Dendritic cell treated with granulocyte-macrophage colony-stimulating factor and Interleukin-4, amounts not matched to agents 40 ng/mL and 50 ng/mL, for 4 days (primary cell): ENCODE data around the gene INKA2.

Source experiments
- H3K27ac Mint-ChIP-seq: one replicate; pipeline ENCODE4 v1.8.0; 2022; ENCODE audit warnings: mild to moderate bottlenecking, mixed read lengths
- H3K27me3 Mint-ChIP-seq: one replicate; pipeline ENCODE4 v1.8.0; 2022; ENCODE audit warnings: mild to moderate bottlenecking, mixed read lengths
- H3K36me3 Mint-ChIP-seq: one replicate; pipeline ENCODE4 v1.8.0; 2022; ENCODE audit warnings: low read depth, mixed read lengths
- H3K4me1 Mint-ChIP-seq: one replicate; pipeline ENCODE4 v1.8.0; 2022; ENCODE audit warnings: low read depth, mixed read lengths
- H3K4me3 Mint-ChIP-seq: one replicate; pipeline ENCODE4 v1.8.0; 2022; ENCODE audit warnings: mild to moderate bottlenecking, moderate library complexity, mixed read lengths
- H3K9me3 Mint-ChIP-seq: one replicate; pipeline ENCODE4 v1.8.0; 2022; ENCODE audit warnings: mixed read lengths
- intact Hi-C: fragments of 100-400 bp; cut with micrococcal nuclease; formaldehyde crosslinking; loops from one replicate; pipeline ENCODE4 v1.15.0; 2022

The INKA2 gene

GRCh38 chr1:111733183-111733991 lies 5.8 kb downstream of the INKA2 start:
- peaks cover 8% of the 10 kb centered on the region for H3K27me3 Mint-ChIP-seq
- intact Hi-C loops = loop anchor here (1.0 kb wide), 1 partner anchor 22 kb away; the partner anchor contains the start of gene DDX20
- no peaks in the 10 kb centered on the region for H3K9me3 Mint-ChIP-seq
- H3K27ac Mint-ChIP-seq = no peak overlapping the region
- no peak overlapping the region for H3K4me3 Mint-ChIP-seq
- H3K36me3 Mint-ChIP-seq = no peaks in the 10 kb centered on the region
- peaks cover 11% of the 10 kb centered on the region for H3K4me1 Mint-ChIP-seq

GRCh38 chr1:111732718-111733117 lies 6.5 kb downstream of the INKA2 start:
- Mint-ChIP-seq H3K36me3 (peaks cover 5% of the 10 kb centered on the region), H3K9me3 (no peaks in the 10 kb centered on the region), H3K27me3 (peaks cover 4% of the 10 kb centered on the region), H3K4me1 (peaks cover 11% of the 10 kb centered on the region), H3K27ac (no peak overlapping the region), H3K4me3 (no peak overlapping the region)
- intact Hi-C loops = loop anchor here (1.0 kb wide), 1 partner anchor 23 kb away; the partner anchor contains the start of gene DDX20

- peaks cover 11% of the 10 kb centered on the region for H3K4me1 Mint-ChIP-seq
- no peak overlapping the region for H3K27ac Mint-ChIP-seq
- intact Hi-C loops = no loop called here
- H3K4me3 Mint-ChIP-seq = no peak overlapping the region
- no peaks in the 10 kb centered on the region for H3K9me3 Mint-ChIP-seq
- peaks cover 12% of the 10 kb centered on the region for H3K36me3 Mint-ChIP-seq
- no peaks in the 10 kb centered on the region for H3K27me3 Mint-ChIP-seq
Measured at GRCh38 chr1:111731956-111732355, 7.2 kb downstream of the INKA2 start.

DNA sequence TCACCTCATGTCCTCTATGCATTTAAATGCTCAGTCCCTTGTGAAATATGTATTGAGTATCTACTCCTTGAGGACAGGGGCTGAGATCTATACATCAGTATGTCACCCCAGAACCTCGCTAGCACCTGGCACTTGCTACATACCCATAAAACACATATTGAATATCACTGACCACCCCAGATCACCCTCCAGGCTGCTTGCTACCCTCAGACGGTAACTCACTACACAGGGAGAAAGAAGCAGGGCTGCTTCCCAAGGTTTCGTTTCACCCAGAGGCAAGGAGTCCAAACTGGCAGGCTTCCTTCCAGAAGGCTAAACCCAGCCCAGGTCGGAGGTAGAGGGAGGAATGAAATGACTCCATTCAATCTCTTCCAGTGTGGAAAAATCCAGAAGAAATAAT lies 8.5 kb downstream of the INKA2 start:
- peaks cover 14% of the 10 kb centered on the region for H3K36me3 Mint-ChIP-seq
- H3K27me3 Mint-ChIP-seq = no peaks in the 10 kb centered on the region
- H3K4me1 Mint-ChIP-seq = peaks cover 11% of the 10 kb centered on the region
- no peak overlapping the region for H3K27ac Mint-ChIP-seq
- intact Hi-C loops = no loop called here
- no peaks in the 10 kb centered on the region for H3K9me3 Mint-ChIP-seq
- H3K4me3 Mint-ChIP-seq = no peak overlapping the region

GRCh38 chr1:111729946-111730681 lies 9.1 kb downstream of the INKA2 start:
- Mint-ChIP-seq H3K27me3 (no peaks in the 10 kb centered on the region), H3K4me3 (no peak overlapping the region), H3K4me1 (peaks cover 11% of the 10 kb centered on the region), H3K27ac (no peak overlapping the region), H3K9me3 (no peaks in the 10 kb centered on the region), H3K36me3 (peaks cover 14% of the 10 kb centered on the region)
- intact Hi-C loops = no loop called here

GRCh38 chr1:111729271-111729921 lies 9.8 kb downstream of the INKA2 start:
- H3K36me3 Mint-ChIP-seq = peaks cover 14% of the 10 kb centered on the region
- no peaks in the 10 kb centered on the region for H3K27me3 Mint-ChIP-seq
- peaks cover 11% of the 10 kb centered on the region for H3K4me1 Mint-ChIP-seq
- H3K27ac Mint-ChIP-seq = no peak overlapping the region
- intact Hi-C loops = no loop called here
- no peak overlapping the region for H3K4me3 Mint-ChIP-seq
- no peaks in the 10 kb centered on the region for H3K9me3 Mint-ChIP-seq

DNA sequence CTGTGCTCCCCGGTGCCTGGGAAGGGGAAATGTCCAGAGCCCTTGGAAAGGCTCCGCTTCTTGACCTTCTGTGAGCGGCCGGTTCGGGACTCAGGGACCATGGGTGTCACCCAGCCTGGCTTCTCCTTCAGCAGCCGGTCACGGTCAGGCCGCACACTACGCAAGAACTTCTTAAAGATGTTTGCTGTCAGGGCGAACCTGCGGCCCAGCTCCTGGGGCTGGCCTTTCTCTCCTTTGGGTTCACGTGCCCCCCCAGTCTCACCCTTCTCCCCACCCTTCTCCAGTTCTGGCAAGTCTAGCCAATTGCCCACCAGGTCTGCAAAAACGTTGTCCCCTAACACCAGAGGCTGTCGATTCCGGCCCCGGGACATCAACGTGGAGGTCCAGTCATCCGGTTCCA lies 12.1 kb downstream of the INKA2 start:
- H3K4me3 Mint-ChIP-seq = no peak overlapping the region
- peaks cover 14% of the 10 kb centered on the region for H3K36me3 Mint-ChIP-seq
- H3K4me1 Mint-ChIP-seq = peaks cover 22% of the 10 kb centered on the region
- H3K27ac Mint-ChIP-seq = no peak overlapping the region
- intact Hi-C loops = no loop called here
- no peaks in the 10 kb centered on the region for H3K27me3 Mint-ChIP-seq
- no peaks in the 10 kb centered on the region for H3K9me3 Mint-ChIP-seq

- H3K9me3 Mint-ChIP-seq = no peaks in the 10 kb centered on the region
- intact Hi-C loops = no loop called here
- H3K4me1 Mint-ChIP-seq = peaks cover 26% of the 10 kb centered on the region
- H3K36me3 Mint-ChIP-seq = peaks cover 14% of the 10 kb centered on the region
- no peak overlapping the region for H3K4me3 Mint-ChIP-seq
- H3K27me3 Mint-ChIP-seq = no peaks in the 10 kb centered on the region
- H3K27ac Mint-ChIP-seq = no peak overlapping the region
Measured at GRCh38 chr1:111725192-111725591, 14.0 kb downstream of the INKA2 start.

- H3K27ac Mint-ChIP-seq = no peak overlapping the region
- intact Hi-C loops = no loop called here
- peaks cover 32% of the 10 kb centered on the region for H3K4me1 Mint-ChIP-seq
- no peak overlapping the region for H3K4me3 Mint-ChIP-seq
- no peaks in the 10 kb centered on the region for H3K27me3 Mint-ChIP-seq
- H3K36me3 Mint-ChIP-seq = peaks cover 19% of the 10 kb centered on the region
- no peaks in the 10 kb centered on the region for H3K9me3 Mint-ChIP-seq
Measured at GRCh38 chr1:111723871-111724270, 15.3 kb downstream of the INKA2 start.

DNA sequence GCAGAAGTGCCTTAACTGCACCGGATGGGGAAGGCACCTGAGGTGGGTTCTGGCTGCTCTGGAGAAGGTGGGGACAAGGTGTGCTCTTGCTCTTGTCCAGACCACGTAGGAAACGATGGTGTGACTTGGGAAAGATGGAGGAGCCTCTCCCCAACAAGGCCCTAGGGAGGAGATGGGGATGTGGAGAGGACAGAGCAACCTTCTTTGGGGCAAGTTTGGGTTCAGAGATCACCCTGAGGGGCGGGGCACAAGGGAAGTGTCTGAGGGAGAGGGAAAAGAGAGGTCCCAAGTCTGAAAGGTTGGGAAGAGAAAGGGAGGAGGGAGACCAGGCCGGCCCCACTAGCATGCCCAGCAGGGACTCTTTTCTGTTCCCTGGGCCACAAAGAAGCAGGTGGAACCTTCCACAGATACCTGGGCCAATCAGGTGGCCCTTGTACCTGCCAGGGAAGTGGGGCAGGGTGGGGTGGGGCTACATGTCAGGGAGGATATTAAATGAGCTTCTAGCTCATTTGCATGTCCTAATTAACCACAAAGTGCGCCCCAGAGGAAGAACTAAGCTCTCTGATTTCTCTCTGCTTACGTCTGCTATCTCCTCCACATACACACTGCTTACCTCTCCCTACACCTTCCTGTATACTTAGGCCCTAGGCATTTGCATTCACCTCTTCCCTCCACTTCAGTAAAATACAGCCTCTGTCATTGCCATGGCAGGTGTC lies 15.9 kb downstream of the INKA2 start:
- H3K27ac Mint-ChIP-seq = no peak overlapping the region
- peaks cover 25% of the 10 kb centered on the region for H3K36me3 Mint-ChIP-seq
- no peaks in the 10 kb centered on the region for H3K9me3 Mint-ChIP-seq
- no peaks in the 10 kb centered on the region for H3K27me3 Mint-ChIP-seq
- H3K4me1 Mint-ChIP-seq = peaks cover 38% of the 10 kb centered on the region
- intact Hi-C loops = no loop called here
- H3K4me3 Mint-ChIP-seq = no peak overlapping the region

DNA sequence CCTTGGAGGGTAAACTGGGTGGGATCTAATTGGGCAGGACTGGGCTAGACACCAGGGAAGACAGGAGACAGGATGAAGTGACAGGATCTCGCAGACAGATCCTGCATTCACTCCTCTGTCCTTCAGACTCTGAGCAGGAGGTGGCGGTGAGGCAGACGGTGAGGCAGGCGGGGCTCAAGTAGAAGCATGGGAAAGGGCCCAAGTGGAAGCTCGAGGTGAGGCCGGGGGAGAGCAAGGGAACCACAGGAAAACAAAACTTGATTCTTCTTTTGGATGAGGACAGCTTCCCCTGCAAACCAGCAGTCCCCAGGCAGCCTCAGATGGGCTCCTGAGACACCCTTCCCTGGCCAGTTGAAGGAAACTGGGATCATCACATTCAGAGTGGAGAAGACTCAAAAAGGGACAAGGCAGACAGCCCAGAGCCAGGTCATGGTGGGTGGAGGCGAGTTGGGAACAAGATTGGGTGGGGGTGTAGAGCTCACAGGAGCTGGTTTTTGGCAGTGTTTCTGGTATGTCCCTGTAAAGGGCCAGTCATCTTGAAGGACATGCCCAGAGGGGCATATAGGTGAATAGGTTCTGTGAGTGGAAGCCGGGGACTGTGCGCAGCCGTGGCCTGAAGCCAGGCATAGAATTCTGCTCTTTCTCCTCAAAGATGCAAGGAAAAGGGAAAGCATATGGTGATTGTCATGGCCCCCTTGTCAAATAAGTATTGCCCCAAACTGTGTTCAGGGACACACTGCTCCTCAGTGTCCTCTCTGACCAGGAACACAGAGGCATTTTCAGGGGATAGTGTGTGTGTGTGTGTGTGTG lies 18.0 kb downstream of the INKA2 start:
- Mint-ChIP-seq H3K4me1 (peaks cover 54% of the 10 kb centered on the region), H3K9me3 (no peaks in the 10 kb centered on the region), H3K36me3 (peaks cover 31% of the 10 kb centered on the region), H3K27me3 (no peaks in the 10 kb centered on the region), H3K4me3 (no peak overlapping the region), H3K27ac (peak overlapping the region; percentile 28)
- intact Hi-C loops = no loop called here

DNA sequence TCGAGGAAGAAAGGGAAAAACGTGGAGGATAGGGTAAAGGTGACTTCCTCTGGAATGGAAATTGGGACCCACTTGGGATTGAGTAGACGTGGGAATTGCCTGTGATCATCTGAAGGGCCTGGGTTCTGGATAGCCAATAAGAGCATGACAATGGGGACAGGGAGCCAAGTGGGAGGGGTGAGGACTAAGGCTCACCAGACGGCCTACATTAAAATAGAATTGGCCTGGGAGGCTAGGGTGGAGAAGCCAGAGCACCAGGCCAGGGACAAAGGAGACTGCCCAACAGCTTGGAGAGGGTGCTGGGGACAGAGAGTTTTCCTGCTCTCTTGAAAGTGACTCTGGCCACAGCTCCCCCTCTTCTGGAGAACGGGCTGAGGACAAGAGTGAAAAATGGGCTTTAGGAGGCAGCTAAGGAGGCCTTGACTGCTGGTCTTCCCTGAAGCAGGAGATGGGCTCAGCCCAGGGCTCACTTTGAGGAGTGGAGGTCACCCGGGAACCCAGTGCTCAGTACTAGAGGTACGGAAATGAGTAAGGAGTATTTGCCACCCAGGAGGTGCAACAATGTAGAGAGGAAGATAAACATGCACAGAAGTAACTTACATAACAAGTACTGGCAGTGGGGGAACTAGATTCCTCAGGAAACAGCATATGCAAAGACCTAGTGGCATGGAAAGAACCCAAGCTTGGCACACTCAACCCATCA lies 18.8 kb downstream of the INKA2 start:
- H3K36me3 Mint-ChIP-seq = peaks cover 34% of the 10 kb centered on the region
- peaks cover 54% of the 10 kb centered on the region for H3K4me1 Mint-ChIP-seq
- intact Hi-C loops = no loop called here
- peak overlapping the region; percentile 28 for H3K27ac Mint-ChIP-seq
- no peaks in the 10 kb centered on the region for H3K27me3 Mint-ChIP-seq
- no peaks in the 10 kb centered on the region for H3K9me3 Mint-ChIP-seq
- no peak overlapping the region for H3K4me3 Mint-ChIP-seq
